Breast epithelium (tissue), 4 donors: Measurements from ENCODE around the gene HOXD9. TPM values are rescaled to one million over a fixed set of nuclear protein-coding genes. Genes with fewer than 3 reads are reported as not detected.

ENCODE experiments used
- DNase-seq, 2 donors: peaks; one replicate each; pipeline ENCODE4 v3.0.0-alpha.2; 2019; ENCODE audit warnings: low spot score in 2 of 2
- H3K27ac ChIP-seq, 2 donors: fragments of 200-600 bp; sonication (generic) in 1 of 2; one replicate each; pipeline ENCODE4 v1.5.1; 2016 to 2019; ENCODE audit warnings: mild to moderate bottlenecking in 1 of 2
- H3K27me3 ChIP-seq, 2 donors: fragments of 200-600 bp; sonication (generic) in 1 of 2; one replicate each; pipeline versions ENCODE4 v1.5.1 to v1.6.0; 2017 to 2019; ENCODE audit warnings: control low read depth in 1 of 2, mild to moderate bottlenecking in 1 of 2
- H3K36me3 ChIP-seq: fragments of 200-600 bp; one replicate; pipeline ENCODE4 v1.5.1; 2019
- H3K4me1 ChIP-seq, 2 donors: fragments of 200-600 bp; sonication (generic); one replicate each; pipeline ENCODE4 v1.5.1; 2016 to 2019; ENCODE audit warnings: control low read depth in 1 of 2
- H3K4me3 ChIP-seq, 3 donors: fragments of 200-600 bp; sonication (generic); 1 replicate in 2 of 3; 2 replicates in 1 of 3; pipeline ENCODE4 v1.5.1; 2016 to 2019; ENCODE audit warnings: mild to moderate bottlenecking in 3 of 3, moderate library complexity in 2 of 3
- H3K9me3 ChIP-seq, 2 donors: fragments of 200-600 bp; sonication (generic) in 1 of 2; one replicate each; pipeline ENCODE4 v1.5.1; 2016 to 2019; ENCODE audit warnings: control low read depth in 1 of 2
- POLR2A ChIP-seq: fragments of 450-650 bp; IDR thresholded peaks from one replicate; pipeline ENCODE4 v1.6.1; 2016; ENCODE audit warnings: antibody characterized with exemption, mild to moderate bottlenecking, moderate library complexity
- POLR2AphosphoS5 ChIP-seq, 3 donors: sonication (generic); formaldehyde crosslinking; IDR thresholded peaks; one replicate each; pipeline ENCODE4 v1.6.1; 2017; ENCODE audit warnings: antibody characterized with exemption in 3 of 3
- intact Hi-C: fragments of 100-400 bp; cut with DNase I; formaldehyde crosslinking; loops from one replicate; pipeline ENCODE4 v1.15.1; 2023; ENCODE audit warnings: low total_unique reads
- total RNA-seq, 3 donors: library from RNA; depleted of rRNA; stranded (reverse); fragments of >200 nt; gene quantifications; one replicate each; pipeline ENCODE4 v1.1.0, GENCODE V29; 2016
- TF ChIP-seq, protein P1 (sequence below), 3 donors: fragments of 450-650 bp; IDR thresholded peaks; one replicate each; pipeline ENCODE4 v1.5.1; 2016 to 2017; ENCODE audit warnings: antibody characterized with exemption in 3 of 3, mild to moderate bottlenecking in 3 of 3, moderate library complexity in 3 of 3

Gene HOXD9
- total RNA-seq, 3 donors from 2014 or later, result 2.4 to 17.0 (median 2.8) TPM

DNA sequence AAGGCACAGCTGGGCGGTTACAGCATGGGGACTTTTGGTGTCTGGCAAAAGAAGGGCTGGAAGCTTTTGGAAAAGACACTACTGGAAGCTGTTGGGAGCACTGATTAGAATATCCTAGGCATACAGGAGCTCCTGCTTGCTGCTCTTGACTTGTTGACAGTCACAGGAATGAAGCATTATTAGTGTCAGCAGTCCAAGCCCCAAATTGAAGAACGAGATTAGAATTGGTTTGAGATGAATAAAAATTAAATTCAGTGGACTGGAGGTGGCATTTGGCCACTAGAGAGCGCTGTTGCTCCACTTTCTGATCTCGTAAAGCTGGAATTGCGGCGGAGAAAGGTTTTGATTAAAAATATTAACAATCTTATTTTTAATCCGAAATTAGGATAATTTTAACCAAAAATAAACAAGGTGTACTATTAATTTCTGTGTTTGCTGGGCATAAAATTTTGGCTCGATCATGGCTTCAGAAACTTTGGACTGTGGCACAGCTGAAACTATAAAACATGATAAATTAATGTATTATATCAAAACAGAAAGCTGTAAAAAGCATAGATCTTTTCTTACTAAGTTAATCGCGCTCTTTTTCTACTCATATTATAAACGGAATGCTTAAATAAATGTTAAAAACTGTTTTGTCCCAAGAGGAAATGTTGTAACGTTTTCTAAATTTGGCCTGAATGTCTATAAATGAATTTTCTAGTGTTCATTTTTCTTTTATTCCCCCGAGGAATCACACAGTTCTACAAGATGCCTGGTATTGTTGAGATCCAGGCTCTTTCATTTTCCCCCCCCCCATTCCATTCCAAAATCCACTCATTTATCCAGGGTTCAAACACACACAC lies 4.6 kb downstream of the HOXD9 start:
- Histone ChIP-seq H3K9me3 (peaks cover 0 to 3% of the 10 kb centered on the region in 2 donors), H3K4me1 (no peaks in the 10 kb centered on the region), H3K27ac (no peak overlapping the region), H3K4me3 (peak overlapping the region in 1 of 3 donors; percentile 73), H3K27me3 (peaks cover 5 to 86% of the 10 kb centered on the region in 2 donors), H3K36me3 (no peaks in the 10 kb centered on the region)
- TF ChIP-seq, protein P1, sequence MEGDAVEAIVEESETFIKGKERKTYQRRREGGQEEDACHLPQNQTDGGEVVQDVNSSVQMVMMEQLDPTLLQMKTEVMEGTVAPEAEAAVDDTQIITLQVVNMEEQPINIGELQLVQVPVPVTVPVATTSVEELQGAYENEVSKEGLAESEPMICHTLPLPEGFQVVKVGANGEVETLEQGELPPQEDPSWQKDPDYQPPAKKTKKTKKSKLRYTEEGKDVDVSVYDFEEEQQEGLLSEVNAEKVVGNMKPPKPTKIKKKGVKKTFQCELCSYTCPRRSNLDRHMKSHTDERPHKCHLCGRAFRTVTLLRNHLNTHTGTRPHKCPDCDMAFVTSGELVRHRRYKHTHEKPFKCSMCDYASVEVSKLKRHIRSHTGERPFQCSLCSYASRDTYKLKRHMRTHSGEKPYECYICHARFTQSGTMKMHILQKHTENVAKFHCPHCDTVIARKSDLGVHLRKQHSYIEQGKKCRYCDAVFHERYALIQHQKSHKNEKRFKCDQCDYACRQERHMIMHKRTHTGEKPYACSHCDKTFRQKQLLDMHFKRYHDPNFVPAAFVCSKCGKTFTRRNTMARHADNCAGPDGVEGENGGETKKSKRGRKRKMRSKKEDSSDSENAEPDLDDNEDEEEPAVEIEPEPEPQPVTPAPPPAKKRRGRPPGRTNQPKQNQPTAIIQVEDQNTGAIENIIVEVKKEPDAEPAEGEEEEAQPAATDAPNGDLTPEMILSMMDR (IDR thresholded peaks at IDR 0.05), result peak; percentile 77 to 87 (median 85)
- no peak for TF ChIP-seq POLR2AphosphoS5 (IDR thresholded peaks at IDR 0.05)
- no peak for DNase-seq
- intact Hi-C loops, result no loop called here

DNA sequence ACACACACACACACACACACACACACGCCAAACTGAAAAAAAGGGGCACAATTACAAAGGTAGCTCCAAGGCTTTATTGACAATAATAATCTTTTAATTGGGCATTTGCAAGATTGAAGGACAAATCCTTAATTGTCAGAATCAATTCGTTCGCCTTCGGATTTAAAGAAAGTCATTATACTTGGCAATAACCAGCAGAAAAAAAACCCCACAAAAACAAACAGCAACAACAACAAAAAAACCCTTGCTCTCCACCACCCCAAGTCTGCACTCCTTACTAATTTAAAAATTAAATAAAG lies 5.2 kb downstream of the HOXD9 start:
- Histone ChIP-seq H3K4me3 (peak overlapping the region in 2 of 3 donors; percentile 52 to 73), H3K9me3 (peaks cover 0 to 3% of the 10 kb centered on the region in 2 donors), H3K27ac (peak overlapping the region; percentile 83 to 98), H3K27me3 (peaks cover 5 to 86% of the 10 kb centered on the region in 2 donors), H3K4me1 (no peaks in the 10 kb centered on the region), H3K36me3 (no peaks in the 10 kb centered on the region)
- DNase-seq, result no peak
- TF ChIP-seq POLR2AphosphoS5 (IDR thresholded peaks at IDR 0.05), result no peak
- TF ChIP-seq POLR2A, result no peak
- TF ChIP-seq, protein P1 (IDR thresholded peaks at IDR 0.05), result no peak
- intact Hi-C loops, result no loop called here

DNA sequence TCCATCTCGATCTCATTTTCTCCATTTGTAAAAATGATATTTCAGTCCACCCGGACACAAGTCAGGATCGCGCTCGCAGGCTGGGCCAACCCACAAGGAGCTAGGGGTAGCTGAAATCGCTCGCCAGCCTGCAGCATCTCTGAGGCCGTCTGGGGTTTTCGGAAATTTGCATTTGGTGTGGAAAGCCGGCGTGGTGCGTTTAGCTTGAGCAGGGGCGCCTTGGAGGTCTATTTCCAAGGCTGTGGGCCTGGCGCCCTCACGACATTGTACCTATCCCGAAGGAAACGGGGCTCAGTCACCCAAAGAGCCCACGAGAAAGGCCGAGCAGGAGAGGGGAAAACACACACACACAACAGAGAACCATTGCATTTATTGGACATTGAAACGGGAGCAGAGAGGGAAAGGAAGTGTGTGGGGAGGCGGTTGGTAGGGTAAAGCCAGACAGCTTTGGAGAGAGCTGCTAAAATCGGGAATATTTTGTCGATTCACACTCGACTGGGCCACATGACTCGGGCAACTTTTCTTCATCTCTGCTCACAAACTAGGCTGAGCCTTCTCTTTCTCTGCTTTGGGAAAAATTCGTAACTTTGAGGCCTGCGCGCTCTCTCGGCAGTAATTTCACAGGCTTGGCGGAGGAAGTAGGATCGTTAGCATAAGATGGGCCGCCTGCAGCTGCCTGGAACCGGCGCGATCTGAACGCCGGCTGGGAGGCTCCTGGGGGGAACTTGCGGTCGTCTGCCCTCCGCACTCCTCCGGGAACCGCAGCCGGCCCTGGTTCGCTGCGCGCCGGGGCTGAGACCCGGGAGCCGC lies 5.9 kb downstream of the HOXD9 start:
- H3K27me3 ChIP-seq, result peaks cover 5 to 83% of the 10 kb centered on the region in 2 donors
- H3K4me1 ChIP-seq, result no peaks in the 10 kb centered on the region
- peak overlapping the region; percentile 83 to 98 for H3K27ac ChIP-seq
- intact Hi-C loops, result no loop called here
- TF ChIP-seq, protein P1 (IDR thresholded peaks at IDR 0.05), result no peak
- H3K9me3 ChIP-seq, result peaks cover 0 to 3% of the 10 kb centered on the region in 2 donors
- peak overlapping the region; percentile 52 to 73 (median 60) for H3K4me3 ChIP-seq
- H3K36me3 ChIP-seq, result no peaks in the 10 kb centered on the region
- DNase-seq, result no peak

DNA sequence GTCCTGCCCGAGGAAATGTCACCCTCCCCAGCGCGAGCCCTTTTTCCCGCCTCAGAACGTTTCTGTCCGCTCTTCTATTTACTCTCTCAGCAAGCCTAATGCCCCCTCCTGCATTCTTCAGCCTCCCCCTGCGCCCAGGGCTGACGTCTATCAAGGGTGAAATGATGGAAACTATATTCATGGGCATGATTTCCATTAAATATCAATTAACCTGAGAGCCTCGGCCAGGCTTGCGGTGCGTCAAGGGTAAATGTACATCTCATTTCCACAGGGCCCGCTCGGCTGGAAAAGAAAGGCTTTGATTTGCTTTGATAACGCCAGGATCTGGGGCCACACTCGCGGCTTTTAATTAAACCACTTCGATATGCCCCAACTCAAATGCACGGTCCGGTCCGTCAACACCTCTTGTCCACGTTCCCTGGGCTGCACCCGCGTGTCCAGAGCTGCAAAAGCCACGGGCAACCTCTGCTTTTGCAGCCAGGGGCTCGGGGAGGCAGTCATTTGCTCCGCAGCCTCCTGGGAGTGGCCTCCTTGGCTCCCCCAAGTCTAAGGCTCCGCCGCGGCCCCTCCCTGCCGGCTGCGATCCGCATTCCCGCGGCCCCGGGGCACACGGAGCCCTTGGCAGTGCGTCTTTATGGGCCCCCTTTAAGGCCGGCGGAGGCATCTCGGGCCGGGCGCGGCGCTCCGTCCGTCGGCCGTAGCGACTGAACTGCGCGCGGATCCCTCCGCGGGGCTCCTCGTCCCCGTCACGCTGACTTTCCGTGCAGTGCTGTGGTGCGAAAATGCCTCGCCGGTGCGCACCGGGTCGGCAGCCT lies 6.7 kb downstream of the HOXD9 start, which contains the start of gene HOXD8:
Gene HOXD8 (plus strand): TSS at position 724 of the 815 bp plus-strand sequence. CDS start 662 bp downstream, outside the sequence.
- peaks cover 5 to 83% of the 10 kb centered on the region in 2 donors for H3K27me3 ChIP-seq
- H3K27ac ChIP-seq, result peak within 1 kb of the TSS; percentile 83 to 98
- H3K4me3 ChIP-seq, result peak within 1 kb of the TSS; percentile 52 to 73 (median 60)
- peaks cover 0 to 3% of the 10 kb centered on the region in 2 donors for H3K9me3 ChIP-seq
- H3K36me3 ChIP-seq, result no peaks in the 10 kb centered on the region
- DNase-seq, result no peak
- intact Hi-C loops, result no loop called here
- no peaks in the 10 kb centered on the region for H3K4me1 ChIP-seq
- TF ChIP-seq POLR2A, result no peak
- peak; percentile 66 to 90 (median 82) for TF ChIP-seq POLR2AphosphoS5 (IDR thresholded peaks at IDR 0.05)
- TF ChIP-seq, protein P1 (IDR thresholded peaks at IDR 0.05), result no peak
